ACHN (cell line): ENCODE results near the gene TAF3.
"Not testable (repeated sequence)": the region's sequence is repeated elsewhere in the genome, so short reads cannot be mapped to it uniquely, and the experiment has no call there.

Experiments
- DNase-seq: peaks from one replicate; pipeline ENCODE4 v3.0.0-alpha.2; 2015
- in situ Hi-C: cut with HindIII; loops from 2 replicates; pipeline ENCODE4 v1.10.0; 2017; ENCODE audit warnings: low sequenced_read_pairs, low pct_ligation_motif_present, low pct_unique_long_range_greater_than_20kb

TAF3 gene

GRCh38 chr10:7818295-7819120 lies at the start of gene TAF3:
Gene TAF3, plus strand, starts transcription at chr10:7818505. Its CDS starts 205 bp downstream, at chr10:7818710.
- DNase-seq: peak; percentile 87

GRCh38 chr10:7773845-7774801 lies 44.2 kb upstream of the TAF3 start:
- no peak for DNase-seq
- in situ Hi-C loops: no loop called here

More at GRCh38 chr10:7818295-7819120, at the start of gene TAF3:
- in situ Hi-C loops: no loop called here

- in situ Hi-C loops: no loop called here
- DNase-seq: no peak
Measured at GRCh38 chr10:7776777-7777176, 41.5 kb upstream of the TAF3 start.

GRCh38 chr10:7782194-7782593 lies 36.1 kb upstream of the TAF3 start:
- in situ Hi-C loops, DNase-seq: not testable (repeated sequence)

- in situ Hi-C loops: no loop called here
- DNase-seq: no peak
Measured at GRCh38 chr10:7786430-7786829, 31.9 kb upstream of the TAF3 start.

- DNase-seq: peak; percentile 4
- in situ Hi-C loops: no loop called here
Measured at GRCh38 chr10:7787150-7787856, 31.0 kb upstream of the TAF3 start.

GRCh38 chr10:7787857-7788638 lies 30.3 kb upstream of the TAF3 start, which contains the start of the genes ATP5F1C and KIN:
Gene ATP5F1C, plus strand, starts transcription at chr10:7788177. Its CDS starts 31 bp downstream, at chr10:7788208.
Gene KIN, minus strand, starts transcription at chr10:7787993. Its CDS starts 60 bp downstream, at chr10:7787933.
- DNase-seq: peak; percentile 94
- in situ Hi-C loops: no loop called here

- peak; percentile 56 for DNase-seq
Measured at GRCh38 chr10:7788639-7789286, 29.5 kb upstream of the TAF3 start.

GRCh38 chr10:7789390-7789789 lies 28.9 kb upstream of the TAF3 start:
- in situ Hi-C loops: no loop called here
- peak; percentile 22 for DNase-seq

More at GRCh38 chr10:7788639-7789286, 29.5 kb upstream of the TAF3 start:
- in situ Hi-C loops: no loop called here

GRCh38 chr10:7792541-7792940 lies 25.8 kb upstream of the TAF3 start:
- no peak for DNase-seq
- in situ Hi-C loops: no loop called here

GRCh38 chr10:7794251-7795026 lies 23.9 kb upstream of the TAF3 start:
- in situ Hi-C loops: no loop called here
- no peak for DNase-seq

- DNase-seq: no peak
- in situ Hi-C loops: no loop called here
Measured at GRCh38 chr10:7795605-7796004, 22.7 kb upstream of the TAF3 start.

- in situ Hi-C loops: no loop called here
Measured at GRCh38 chr10:7797582-7797981, 20.7 kb upstream of the TAF3 start.

GRCh38 chr10:7802606-7803005 lies 15.7 kb upstream of the TAF3 start:
- no peak for DNase-seq
- in situ Hi-C loops: no loop called here

More at GRCh38 chr10:7797582-7797981, 20.7 kb upstream of the TAF3 start:
- DNase-seq: peak; percentile 85

GRCh38 chr10:7804216-7804615 lies 14.1 kb upstream of the TAF3 start:
- in situ Hi-C loops: no loop called here
- DNase-seq: no peak

- in situ Hi-C loops: no loop called here
- no peak for DNase-seq
Measured at GRCh38 chr10:7804741-7805140, 13.6 kb upstream of the TAF3 start.
